ENCODE results near the gene ACP5.

ACP5 gene

GRCh38 chr19:11598746-11599145 lies 21.3 kb upstream of the ACP5 start:
- no peak overlapping the region for H3K4me2 ChIP-seq
- peaks cover 9% of the 10 kb centered on the region for H3K4me1 ChIP-seq (ENCODE audit: low read depth, poor library complexity, severe bottlenecking)
- H4K20me1 ChIP-seq (ENCODE audit: insufficient read depth), result no peaks in the 10 kb centered on the region
- peaks cover 9% of the 10 kb centered on the region; the same call in 1 of the 2 replicates for H3K79me2 ChIP-seq (ENCODE audit: insufficient read depth, low read depth)
- no peaks in the 10 kb centered on the region for H3K27me3 ChIP-seq (ENCODE audit: insufficient read depth, low read depth)
- H3K27ac ChIP-seq, result no peak overlapping the region
- no peaks in the 10 kb centered on the region for H3K36me3 ChIP-seq (ENCODE audit: insufficient read depth)
- H3K9ac ChIP-seq, result no peak overlapping the region
- no peak overlapping the region for H2AFZ ChIP-seq (ENCODE audit: low read depth)
- TF ChIP-seq CTCF (conservative IDR thresholded peaks at IDR 0.05; ENCODE audit: low read depth, low read length), result no peak
- no peak overlapping the region for H3K4me3 ChIP-seq (IDR thresholded peaks at IDR 0.05; ENCODE audit: insufficient read depth, low read depth, low read length)

- Histone ChIP-seq H3K9ac (peak overlapping the region; percentile 88), H3K36me3 (ENCODE audit: insufficient read depth) (no peaks in the 10 kb centered on the region), H3K27ac (peak overlapping the region; percentile 65; the same call in 1 of the 2 replicates), H2AFZ (ENCODE audit: low read depth) (peak overlapping the region; percentile 83), H3K4me1 (ENCODE audit: low read depth, poor library complexity, severe bottlenecking) (peaks cover 9% of the 10 kb centered on the region), H3K79me2 (ENCODE audit: insufficient read depth, low read depth) (peaks cover 9% of the 10 kb centered on the region; the same call in 1 of the 2 replicates), H3K4me2 (peak overlapping the region; percentile 83), H4K20me1 (ENCODE audit: insufficient read depth) (no peaks in the 10 kb centered on the region), H3K27me3 (ENCODE audit: insufficient read depth, low read depth) (no peaks in the 10 kb centered on the region), H3K4me3 (IDR thresholded peaks at IDR 0.05; ENCODE audit: insufficient read depth, low read depth, low read length) (no peak overlapping the region)
- TF ChIP-seq CTCF (conservative IDR thresholded peaks at IDR 0.05; ENCODE audit: low read depth, low read length), result no peak
Observed at GRCh38 chr19:11598103-11598483, 20.6 kb upstream of the ACP5 start.

DNA sequence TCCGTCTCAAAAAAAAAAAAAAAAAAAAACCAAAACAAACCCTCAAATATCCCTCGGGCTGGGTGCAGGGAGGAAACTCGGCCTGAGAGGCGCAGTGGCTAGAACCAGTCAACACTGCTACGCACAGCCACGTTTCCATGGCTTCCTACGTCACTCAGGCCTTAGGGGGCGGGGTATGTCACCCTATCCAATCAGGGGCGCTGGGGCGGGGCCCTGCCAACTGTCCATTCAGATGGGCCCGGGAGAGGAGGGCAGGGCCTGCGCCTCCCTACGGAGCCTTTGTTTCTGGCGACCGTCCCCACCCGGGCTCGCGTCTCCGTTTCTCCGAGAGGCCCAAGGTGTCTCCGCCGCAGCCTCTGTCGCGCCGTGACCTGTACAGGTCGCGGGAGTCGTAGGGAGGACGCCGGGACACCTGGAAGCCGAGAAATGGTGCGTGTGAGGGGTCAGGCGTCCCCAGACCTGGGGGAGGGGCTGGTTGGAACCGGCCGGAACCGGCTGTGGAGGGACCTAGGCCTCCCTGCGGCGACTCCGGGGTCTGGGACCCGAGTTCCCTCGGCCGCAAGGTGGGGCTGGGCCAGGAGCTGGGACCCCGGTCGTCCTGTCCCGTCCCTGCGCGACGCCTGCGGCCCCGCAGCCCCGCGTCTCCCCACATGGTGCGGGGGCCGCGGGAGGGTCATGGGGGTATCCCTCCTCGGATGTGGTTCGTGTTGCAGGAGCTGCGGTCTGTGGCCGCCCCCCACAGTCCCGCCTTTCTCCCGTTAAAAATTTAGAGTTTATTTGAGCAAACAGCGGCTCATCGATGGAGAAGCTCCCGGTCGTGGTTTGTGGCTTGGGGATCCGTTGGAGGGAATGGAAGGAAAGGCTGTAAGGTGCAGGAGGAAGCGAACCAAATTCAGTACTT lies 20.0 kb upstream of the ACP5 start, which contains the start of gene ZNF627:
TSS of gene ZNF627 (plus strand) at position 282 of the 901 bp plus-strand sequence. CDS start at position 427, 145 bp downstream.
- Histone ChIP-seq H3K4me2 (peak within 1 kb of the TSS; percentile 83), H3K9ac (peak within 1 kb of the TSS; percentile 88), H3K36me3 (ENCODE audit: insufficient read depth) (no peaks in the 10 kb centered on the region), H3K4me3 (IDR thresholded peaks at IDR 0.05; ENCODE audit: insufficient read depth, low read depth, low read length) (peak within 1 kb of the TSS; percentile 34), H4K20me1 (ENCODE audit: insufficient read depth) (no peaks in the 10 kb centered on the region), H3K27me3 (ENCODE audit: insufficient read depth, low read depth) (no peaks in the 10 kb centered on the region), H2AFZ (ENCODE audit: low read depth) (peak within 1 kb of the TSS; percentile 83), H3K79me2 (ENCODE audit: insufficient read depth, low read depth) (peaks cover 9% of the 10 kb centered on the region; the same call in 1 of the 2 replicates), H3K4me1 (ENCODE audit: low read depth, poor library complexity, severe bottlenecking) (peaks cover 9% of the 10 kb centered on the region), H3K27ac (peak within 1 kb of the TSS; percentile 65)
- no peak for TF ChIP-seq CTCF (conservative IDR thresholded peaks at IDR 0.05; ENCODE audit: low read depth, low read length)

DNA sequence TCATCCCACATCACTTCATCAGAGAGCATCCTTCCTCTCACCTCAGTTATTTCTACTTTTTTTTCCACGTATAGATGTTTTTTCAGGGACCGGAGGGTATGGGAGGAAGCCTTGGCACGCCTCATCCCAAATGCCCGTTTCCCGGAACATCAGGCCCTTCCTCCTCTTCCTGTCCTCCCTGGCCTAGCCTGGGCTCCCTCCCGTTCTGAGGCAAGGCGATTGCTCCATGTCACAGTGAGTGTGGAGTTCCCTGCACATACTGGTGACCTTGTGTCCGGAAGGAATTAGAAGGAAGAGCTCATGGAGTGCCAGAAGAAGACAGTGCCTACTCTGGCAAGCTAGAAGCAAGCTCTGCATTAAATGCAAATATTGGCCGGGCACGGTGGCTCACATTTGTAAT lies 18.7 kb upstream of the ACP5 start:
- no peak overlapping the region for H3K4me2 ChIP-seq
- no peaks in the 10 kb centered on the region for H4K20me1 ChIP-seq (ENCODE audit: insufficient read depth)
- no peak overlapping the region for H3K4me3 ChIP-seq (IDR thresholded peaks at IDR 0.05; ENCODE audit: insufficient read depth, low read depth, low read length)
- peak overlapping the region; percentile 73; the same call in 1 of the 2 replicates for H2AFZ ChIP-seq (ENCODE audit: low read depth)
- H3K27ac ChIP-seq, result no peak overlapping the region
- H3K36me3 ChIP-seq (ENCODE audit: insufficient read depth), result no peaks in the 10 kb centered on the region
- peaks cover 9% of the 10 kb centered on the region; the same call in 1 of the 2 replicates for H3K79me2 ChIP-seq (ENCODE audit: insufficient read depth, low read depth)
- no peaks in the 10 kb centered on the region for H3K27me3 ChIP-seq (ENCODE audit: insufficient read depth, low read depth)
- H3K4me1 ChIP-seq (ENCODE audit: low read depth, poor library complexity, severe bottlenecking), result peaks cover 9% of the 10 kb centered on the region
- H3K9ac ChIP-seq, result no peak overlapping the region
- TF ChIP-seq CTCF (conservative IDR thresholded peaks at IDR 0.05; ENCODE audit: low read depth, low read length), result no peak

Measured in KMS-11 (cell line).